GM19193 (cell line): ENCODE results near the gene CHRM1.

ENCODE experiments used
- POLR2A ChIP-seq: IDR thresholded peaks from 4 replicates; pipeline ENCODE4 v1.6.1; 2011; ENCODE audit not compliant: insufficient read depth, insufficient read length; ENCODE audit errors: extremely low read depth

The CHRM1 gene

GRCh38 chr11:62930157-62930556, 9.0 kb upstream of the CHRM1 start:
- no peak for TF ChIP-seq POLR2A

- TF ChIP-seq POLR2A = no peak
Measured at GRCh38 chr11:62928011-62928410, 6.8 kb upstream of the CHRM1 start.

- TF ChIP-seq POLR2A = no peak
Measured at GRCh38 chr11:62926680-62927455, 5.7 kb upstream of the CHRM1 start.

GRCh38 chr11:62925745-62926679, 4.8 kb upstream of the CHRM1 start:
- TF ChIP-seq POLR2A = no peak

GRCh38 chr11:62925308-62925707, 4.1 kb upstream of the CHRM1 start:
- TF ChIP-seq POLR2A = no peak

GRCh38 chr11:62923601-62924411, 2.6 kb upstream of the CHRM1 start:
- no peak for TF ChIP-seq POLR2A

- no peak for TF ChIP-seq POLR2A
Measured at GRCh38 chr11:62922653-62923431, 1.7 kb upstream of the CHRM1 start.

- TF ChIP-seq POLR2A = no peak
Measured at GRCh38 chr11:62922189-62922589, 1.0 kb upstream of the CHRM1 start.

- TF ChIP-seq POLR2A = no peak
Measured at GRCh38 chr11:62921573-62922188, 518 bp upstream of the CHRM1 start.

GRCh38 chr11:62919898-62920640, 1.1 kb downstream of the CHRM1 start:
- TF ChIP-seq POLR2A = no peak

- TF ChIP-seq POLR2A = no peak
Measured at GRCh38 chr11:62919476-62919875, 1.7 kb downstream of the CHRM1 start.

GRCh38 chr11:62918531-62918930, 2.6 kb downstream of the CHRM1 start:
- no peak for TF ChIP-seq POLR2A

GRCh38 chr11:62917906-62918502, 3.2 kb downstream of the CHRM1 start:
- no peak for TF ChIP-seq POLR2A
